ENCODE measurements around the gene GMEB2. TPM values are rescaled to one million over a fixed set of nuclear protein-coding genes. Genes with fewer than 3 reads are reported as not detected.

GMEB2 gene
- polyA plus RNA-seq, 1 of the 3 experiments (the other 2 are of a cell fraction) = 6.5 TPM

GRCh38 chr20:63659370-63659769 lies 32.5 kb upstream of the GMEB2 start (continued):
- TF ChIP-seq PBX3 (IDR thresholded peaks at IDR 0.05) (no peak), POLR2AphosphoS5 (IDR thresholded peaks at IDR 0.05; ENCODE audit: low read depth, low read length) (no peak)

DNA sequence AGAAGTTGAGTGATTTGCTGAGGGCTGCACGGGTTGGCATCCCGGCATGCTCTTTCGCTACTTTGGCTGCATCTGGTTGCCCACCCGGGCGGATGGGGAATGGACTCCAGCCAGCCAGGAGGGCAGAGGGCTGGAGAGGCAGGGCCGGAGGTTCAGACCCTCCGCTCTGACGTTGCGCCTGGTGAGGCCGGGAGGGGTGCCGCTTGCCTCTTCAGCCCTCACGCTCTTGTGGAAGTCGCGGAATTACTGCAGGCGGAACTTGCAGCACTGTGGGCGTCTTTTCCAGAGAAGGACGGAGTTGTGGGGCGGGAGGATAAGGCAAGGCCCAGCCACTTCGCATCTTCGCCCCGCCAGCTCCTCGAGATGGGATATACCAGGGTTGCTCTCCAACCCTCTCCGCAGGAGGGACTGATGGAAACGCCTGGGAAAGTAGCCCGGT lies 31.9 kb upstream of the GMEB2 start:
- 0 out of 2 replicates have a peak, but pooled peaks have one; percentile 1 for TF ChIP-seq NFIC (IDR thresholded peaks at IDR 0.05; ENCODE audit: borderline replicate concordance)
- TF ChIP-seq, protein P1, sequence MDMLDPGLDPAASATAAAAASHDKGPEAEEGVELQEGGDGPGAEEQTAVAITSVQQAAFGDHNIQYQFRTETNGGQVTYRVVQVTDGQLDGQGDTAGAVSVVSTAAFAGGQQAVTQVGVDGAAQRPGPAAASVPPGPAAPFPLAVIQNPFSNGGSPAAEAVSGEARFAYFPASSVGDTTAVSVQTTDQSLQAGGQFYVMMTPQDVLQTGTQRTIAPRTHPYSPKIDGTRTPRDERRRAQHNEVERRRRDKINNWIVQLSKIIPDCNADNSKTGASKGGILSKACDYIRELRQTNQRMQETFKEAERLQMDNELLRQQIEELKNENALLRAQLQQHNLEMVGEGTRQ (IDR thresholded peaks at IDR 0.05; ENCODE audit: borderline replicate concordance, low read depth, low read length) = no peak
- POLR2A ChIA-PET = interaction anchor here (1.0 to 1.3 kb wide), 4 partner anchors 31 to 122 kb away, joined by 3 to 8 read pairs (median 6); partner anchors contain the start of genes ARFRP1, GMEB2, PTK6 and ZGPAT
- peaks cover 25% of the 10 kb centered on the region for H3K79me2 ChIP-seq (ENCODE audit: insufficient read depth)
- H4K20me1 ChIP-seq (ENCODE audit: insufficient read depth) = no peaks in the 10 kb centered on the region
- H3K4me2 ChIP-seq = peak overlapping the region; percentile 82
- H3K9me2 ChIP-seq = no peaks in the 10 kb centered on the region
- H2AFZ ChIP-seq (ENCODE audit: low read depth) = no peak overlapping the region
- H3K4me1 ChIP-seq (ENCODE audit: control insufficient read depth in 1 of 2, insufficient read depth in 2 of 2, low read depth in 1 of 2, low read length in 1 of 2) = peaks cover 5 to 28% of the 10 kb centered on the region in 2 experiments; a peak in 2 of 4 replicates
- H3K27ac ChIP-seq (ENCODE audit: low read depth in 2 of 2, low read length in 1 of 2) = peak overlapping the region; percentile 59 to 89; a peak in 3 of 4 replicates
- peak; percentile 45 for DNase-seq
- peaks cover 8% of the 10 kb centered on the region for H3F3A ChIP-seq (replicated peaks; ENCODE audit: insufficient read depth)
- no peaks in the 10 kb centered on the region for H3K27me3 ChIP-seq (ENCODE audit: insufficient read depth)
- no peaks in the 10 kb centered on the region for H3K9me3 ChIP-seq
- H3K4me3 ChIP-seq (ENCODE audit: low read depth in 2 of 2, low read length in 1 of 2) = peak overlapping the region; percentile 91 to 97
- peak overlapping the region; percentile 62 for H3K9ac ChIP-seq
- CTCF ChIA-PET = no interaction called here
- 2% methylated on average over 17 of the region's 25 CpGs for WGBS (ENCODE audit: low lambda C conversion rate)
- peaks cover 0 to 34% of the 10 kb centered on the region in 2 experiments for H3K36me3 ChIP-seq (replicated peaks in 1 of 2; ENCODE audit: control insufficient read depth in 1 of 2, insufficient read depth in 2 of 2, low read length in 1 of 2)

- ChIA-PET POLR2A (interaction anchor here (0.8 to 1.3 kb wide), 5 partner anchors 31 to 122 kb away, joined by 3 to 8 read pairs (median 6); partner anchors contain the start of genes ARFRP1, GMEB2, PTK6 and ZGPAT), CTCF (no interaction called here)
- Histone ChIP-seq H3K4me2 (peak within 1 kb of the TSS; percentile 82), H3K27me3 (ENCODE audit: insufficient read depth) (no peaks in the 10 kb centered on the region), H3F3A (replicated peaks; ENCODE audit: insufficient read depth) (peaks cover 8% of the 10 kb centered on the region), H3K27ac (ENCODE audit: low read depth in 2 of 2, low read length in 1 of 2) (peak within 1 kb of the TSS; percentile 59 to 89; a peak in 3 of 4 replicates), H3K9me3 (no peaks in the 10 kb centered on the region), H3K36me3 (replicated peaks in 1 of 2; ENCODE audit: control insufficient read depth in 1 of 2, insufficient read depth in 2 of 2, low read length in 1 of 2) (peaks cover 0 to 28% of the 10 kb centered on the region in 2 experiments), H4K20me1 (ENCODE audit: insufficient read depth) (no peaks in the 10 kb centered on the region), H3K4me1 (ENCODE audit: control insufficient read depth in 1 of 2, insufficient read depth in 2 of 2, low read depth in 1 of 2, low read length in 1 of 2) (peaks cover 5 to 28% of the 10 kb centered on the region in 2 experiments; a peak in 2 of 4 replicates), H3K9ac (peak within 1 kb of the TSS; percentile 62), H3K79me2 (ENCODE audit: insufficient read depth) (peaks cover 25% of the 10 kb centered on the region), H2AFZ (ENCODE audit: low read depth) (peak within 1 kb of the TSS; percentile 81), H3K9me2 (no peaks in the 10 kb centered on the region), H3K4me3 (ENCODE audit: low read depth in 2 of 2, low read length in 1 of 2) (peak within 1 kb of the TSS; percentile 91 to 97)
- 9% methylated on average over 38 of the region's 73 CpGs for WGBS (ENCODE audit: low lambda C conversion rate)
- DNase-seq = peak; percentile 96
- TF ChIP-seq JUND (IDR thresholded peaks at IDR 0.05) (no peak), MEF2A (IDR thresholded peaks at IDR 0.05; ENCODE audit: borderline replicate concordance, low read depth) (peak; percentile 31; the same call in 1 of the 2 replicates), ELF1 (IDR thresholded peaks at IDR 0.05) (peak; percentile 63), POLR2AphosphoS5 (IDR thresholded peaks at IDR 0.05; ENCODE audit: low read depth, low read length) (peak; percentile 57; the same call in 1 of the 2 replicates), EP300 (IDR thresholded peaks at IDR 0.05; ENCODE audit: borderline replicate concordance in 1 of 2, low read depth in 1 of 2, low read length in 1 of 2) (peak in 1 of 2 experiments; percentile 36; a peak in 1 of 4 replicates), EZH2phosphoT487 (IDR thresholded peaks at IDR 0.05; ENCODE audit: borderline replicate concordance, low read depth) (no peak), SMC3 (IDR thresholded peaks at IDR 0.05; ENCODE audit: low read depth, low read length) (no peak), YY1 (IDR thresholded peaks at IDR 0.05; ENCODE audit: low read depth) (0 out of 2 replicates have a peak, but pooled peaks have one; percentile 46), SIN3A (IDR thresholded peaks at IDR 0.05; ENCODE audit: borderline replicate concordance, low read depth, low read length) (peak; percentile 78; the same call in 1 of the 2 replicates), PBX3 (IDR thresholded peaks at IDR 0.05) (no peak), CHD2 (IDR thresholded peaks at IDR 0.05; ENCODE audit: low read length, partially characterized antibody) (no peak), RCOR1 (IDR thresholded peaks at IDR 0.05; ENCODE audit: low read length) (no peak; the same call in 1 of the 2 replicates), TAF1 (IDR thresholded peaks at IDR 0.05; ENCODE audit: borderline replicate concordance, low read depth, low read length) (peak; percentile 90)
- TF ChIP-seq, protein P1 (IDR thresholded peaks at IDR 0.05; ENCODE audit: borderline replicate concordance, low read depth, low read length) = no peak
- TF ChIP-seq, protein P2, sequence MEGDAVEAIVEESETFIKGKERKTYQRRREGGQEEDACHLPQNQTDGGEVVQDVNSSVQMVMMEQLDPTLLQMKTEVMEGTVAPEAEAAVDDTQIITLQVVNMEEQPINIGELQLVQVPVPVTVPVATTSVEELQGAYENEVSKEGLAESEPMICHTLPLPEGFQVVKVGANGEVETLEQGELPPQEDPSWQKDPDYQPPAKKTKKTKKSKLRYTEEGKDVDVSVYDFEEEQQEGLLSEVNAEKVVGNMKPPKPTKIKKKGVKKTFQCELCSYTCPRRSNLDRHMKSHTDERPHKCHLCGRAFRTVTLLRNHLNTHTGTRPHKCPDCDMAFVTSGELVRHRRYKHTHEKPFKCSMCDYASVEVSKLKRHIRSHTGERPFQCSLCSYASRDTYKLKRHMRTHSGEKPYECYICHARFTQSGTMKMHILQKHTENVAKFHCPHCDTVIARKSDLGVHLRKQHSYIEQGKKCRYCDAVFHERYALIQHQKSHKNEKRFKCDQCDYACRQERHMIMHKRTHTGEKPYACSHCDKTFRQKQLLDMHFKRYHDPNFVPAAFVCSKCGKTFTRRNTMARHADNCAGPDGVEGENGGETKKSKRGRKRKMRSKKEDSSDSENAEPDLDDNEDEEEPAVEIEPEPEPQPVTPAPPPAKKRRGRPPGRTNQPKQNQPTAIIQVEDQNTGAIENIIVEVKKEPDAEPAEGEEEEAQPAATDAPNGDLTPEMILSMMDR (IDR thresholded peaks at IDR 0.05) = no peak
Observed at GRCh38 chr20:63657937-63658748, 31.2 kb upstream of the GMEB2 start, which contains the start of gene RTEL1. RTEL1 (plus strand) TSS chr20:63658312; CDS start chr20:63659403, 1,091 bp downstream.
